ENCODE measurements around the gene KATNB1. TPM values are rescaled to one million over a fixed set of nuclear protein-coding genes. Genes with fewer than 3 reads are reported as not detected.

The KATNB1 gene
- total RNA-seq, 1 experiment from 2014 or later, result 17.7 TPM

DNA sequence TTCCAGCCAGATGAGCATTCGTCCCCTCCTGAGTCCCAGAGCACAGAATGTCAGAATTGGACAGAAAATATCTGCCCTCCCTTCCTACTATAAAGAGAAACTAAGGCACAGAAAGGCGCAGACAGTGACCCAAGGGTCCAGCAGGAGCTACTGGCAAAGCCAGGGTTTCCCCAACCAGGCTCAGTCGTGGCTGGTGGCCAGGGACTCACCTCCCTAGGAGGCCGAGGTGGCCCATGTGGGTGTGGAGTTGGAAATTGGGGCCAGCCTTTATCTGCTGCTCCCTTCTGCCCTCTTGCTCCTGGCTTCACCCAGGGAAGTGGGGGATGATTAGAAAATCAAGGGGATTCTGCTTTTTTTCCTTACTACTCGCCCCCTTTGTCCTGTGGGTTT lies 39.9 kb upstream of the KATNB1 start:
- Histone ChIP-seq H3K4me3 (no peak overlapping the region), H3K4me1 (replicated peaks) (no peaks in the 10 kb centered on the region), H3K36me3 (no peaks in the 10 kb centered on the region), H3K27me3 (replicated peaks) (peaks cover 3% of the 10 kb centered on the region; the same call in 1 of the 2 replicates), H3K9me3 (replicated peaks) (no peaks in the 10 kb centered on the region), H3K27ac (no peak overlapping the region)
- no peak for DNase-seq (ENCODE audit: low read depth in 1 of 2, low spot score in 2 of 2)

DNA sequence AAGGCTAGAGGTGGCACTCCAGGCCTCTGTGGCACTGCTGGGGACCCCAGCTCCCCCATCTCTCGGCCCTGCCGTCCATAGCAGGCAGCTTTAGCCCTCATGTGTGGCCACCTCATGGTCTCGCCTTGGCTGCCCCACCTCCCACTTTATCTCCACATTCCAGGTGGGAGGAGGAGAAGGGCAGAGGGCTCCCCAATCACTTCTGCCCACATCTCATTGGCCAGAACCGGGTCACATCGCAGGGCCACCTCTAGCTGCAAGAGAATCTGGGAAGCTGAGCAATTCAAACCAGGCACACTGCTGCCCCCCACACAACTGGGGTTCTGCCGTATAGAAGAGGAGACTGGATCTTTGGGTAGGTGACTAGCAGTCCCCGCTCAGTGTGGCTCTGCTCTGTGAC lies 39.3 kb upstream of the KATNB1 start:
- no peaks in the 10 kb centered on the region for H3K9me3 ChIP-seq (replicated peaks)
- H3K36me3 ChIP-seq, result no peaks in the 10 kb centered on the region
- peaks cover 3% of the 10 kb centered on the region; the same call in 1 of the 2 replicates for H3K27me3 ChIP-seq (replicated peaks)
- no peak for DNase-seq (ENCODE audit: low read depth in 1 of 2, low spot score in 2 of 2)
- no peak overlapping the region for H3K4me3 ChIP-seq
- H3K27ac ChIP-seq, result no peak overlapping the region
- no peaks in the 10 kb centered on the region for H3K4me1 ChIP-seq (replicated peaks)

DNA sequence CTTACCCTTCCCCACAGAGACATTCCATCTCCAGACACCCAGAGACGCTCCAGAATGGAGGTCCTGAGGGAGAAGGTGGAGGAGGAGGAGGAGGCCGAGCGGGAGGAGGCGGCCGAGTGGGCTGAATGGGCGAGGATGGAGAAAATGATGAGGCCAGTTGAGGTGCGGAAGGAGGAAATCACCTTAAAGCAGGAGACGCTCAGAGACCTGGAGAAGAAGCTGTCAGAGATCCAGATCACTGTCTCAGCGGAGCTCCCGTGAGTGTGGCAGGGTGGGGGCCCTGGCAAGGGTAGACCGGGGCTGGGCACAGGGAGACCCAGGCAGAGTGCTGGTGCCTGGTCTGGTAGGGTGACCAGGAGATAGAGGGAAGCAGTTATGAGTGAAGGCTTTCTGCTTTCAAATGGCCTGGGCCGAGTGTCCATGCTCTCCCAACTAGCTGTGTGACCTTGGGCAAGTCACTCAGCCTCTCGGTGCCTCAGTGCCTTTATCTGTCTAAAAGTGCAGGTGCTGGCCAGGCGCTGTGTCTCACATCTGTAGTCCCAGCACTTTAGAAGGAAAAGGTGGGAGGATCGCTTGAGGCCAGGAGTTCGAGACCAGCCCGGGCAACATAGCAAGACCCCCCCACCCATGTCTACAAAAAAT lies 37.6 kb upstream of the KATNB1 start:
- Histone ChIP-seq H3K9me3 (replicated peaks) (no peaks in the 10 kb centered on the region), H3K4me1 (replicated peaks) (no peaks in the 10 kb centered on the region), H3K36me3 (no peaks in the 10 kb centered on the region), H3K27ac (no peak overlapping the region), H3K4me3 (no peak overlapping the region), H3K27me3 (replicated peaks) (peaks cover 3% of the 10 kb centered on the region; the same call in 1 of the 2 replicates)
- no peak for DNase-seq (ENCODE audit: low read depth in 1 of 2, low spot score in 2 of 2)

DNA sequence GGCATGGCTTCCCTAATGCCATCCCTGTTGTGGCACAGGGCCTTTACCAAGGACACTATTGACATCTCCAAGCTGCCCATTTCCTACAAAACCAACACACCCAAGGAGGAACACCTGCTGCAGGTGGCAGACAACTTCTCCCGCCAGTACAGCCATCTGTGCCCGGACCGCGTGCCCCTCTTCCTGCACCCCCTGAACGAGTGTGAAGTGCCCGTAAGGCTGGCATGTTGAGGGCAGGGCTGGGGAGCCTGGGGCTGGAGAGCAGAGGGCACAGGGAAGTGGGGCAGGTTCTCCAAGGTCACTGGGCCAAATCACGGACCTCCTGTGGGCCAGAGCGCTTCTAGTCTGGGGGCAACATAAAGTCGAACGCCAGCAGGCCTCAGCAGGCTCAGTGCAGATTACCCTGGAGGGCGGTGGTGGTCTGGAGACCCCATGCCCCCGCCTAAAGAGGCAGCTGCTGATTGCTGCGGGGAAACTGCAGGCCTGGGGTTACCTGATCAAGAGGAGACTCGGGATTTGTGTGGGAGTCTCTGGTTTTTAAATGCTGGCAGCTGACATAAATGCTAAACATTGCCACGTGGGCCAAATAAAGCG lies 36.7 kb upstream of the KATNB1 start:
- H3K36me3 ChIP-seq, result no peaks in the 10 kb centered on the region
- H3K4me1 ChIP-seq (replicated peaks), result no peaks in the 10 kb centered on the region
- no peak overlapping the region for H3K4me3 ChIP-seq

DNA sequence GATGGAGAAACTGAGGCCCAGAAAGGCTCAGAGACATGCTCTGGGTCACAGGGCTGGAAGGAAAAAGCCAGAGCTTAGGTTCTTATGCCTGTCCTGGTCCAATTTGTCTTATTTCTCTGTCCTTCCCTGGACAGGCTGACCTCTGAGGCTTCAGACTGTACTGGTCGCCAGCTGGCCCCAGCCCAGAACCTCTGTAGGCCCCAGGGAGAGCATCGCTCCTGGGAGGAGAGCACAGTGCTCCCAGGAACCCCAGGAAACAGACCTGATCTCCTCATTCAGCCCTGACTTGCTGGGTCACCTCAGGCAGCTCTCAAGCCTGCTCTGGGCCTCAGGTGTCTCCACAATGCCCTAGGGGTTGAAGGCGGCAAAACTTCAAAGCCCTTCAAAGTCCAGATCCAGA lies 36.1 kb upstream of the KATNB1 start:
- H3K36me3 ChIP-seq, result no peaks in the 10 kb centered on the region
- DNase-seq (ENCODE audit: low read depth in 1 of 2, low spot score in 2 of 2), result no peak
- H3K27ac ChIP-seq, result no peak overlapping the region
- no peaks in the 10 kb centered on the region for H3K27me3 ChIP-seq (replicated peaks)
- no peaks in the 10 kb centered on the region for H3K4me1 ChIP-seq (replicated peaks)
- no peak overlapping the region for H3K4me3 ChIP-seq
- H3K9me3 ChIP-seq (replicated peaks), result no peaks in the 10 kb centered on the region

More for the DNA sequence above, 36.7 kb upstream of the KATNB1 start:
- H3K27me3 ChIP-seq (replicated peaks), result peaks cover 3% of the 10 kb centered on the region; the same call in 1 of the 2 replicates
- H3K9me3 ChIP-seq (replicated peaks), result no peaks in the 10 kb centered on the region
- H3K27ac ChIP-seq, result no peak overlapping the region
- no peak for DNase-seq (ENCODE audit: low read depth in 1 of 2, low spot score in 2 of 2)

DNA sequence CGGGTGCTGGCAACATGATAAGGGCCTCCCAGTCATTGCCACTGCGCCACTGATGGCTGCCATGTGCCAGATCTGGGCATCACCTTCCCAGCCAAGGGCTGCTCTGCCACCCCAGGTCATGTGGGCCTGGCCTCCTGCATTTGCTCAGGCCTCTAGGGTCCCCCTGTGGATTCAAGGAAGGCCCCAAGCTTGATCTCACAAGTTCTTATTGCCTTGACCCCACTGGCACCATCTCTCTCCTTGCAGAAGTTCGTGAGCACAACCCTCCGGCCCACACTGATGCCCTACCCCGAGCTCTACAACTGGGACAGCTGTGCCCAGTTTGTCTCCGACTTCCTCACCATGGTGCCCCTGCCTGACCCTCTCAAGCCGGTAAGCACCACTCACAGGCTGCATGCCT lies 35.7 kb upstream of the KATNB1 start:
- no peaks in the 10 kb centered on the region for H3K36me3 ChIP-seq
- no peaks in the 10 kb centered on the region for H3K9me3 ChIP-seq (replicated peaks)
- no peaks in the 10 kb centered on the region for H3K27me3 ChIP-seq (replicated peaks)
- H3K27ac ChIP-seq, result no peak overlapping the region
- no peak overlapping the region for H3K4me3 ChIP-seq
- DNase-seq (ENCODE audit: low read depth in 1 of 2, low spot score in 2 of 2), result no peak
- H3K4me1 ChIP-seq (replicated peaks), result no peaks in the 10 kb centered on the region

DNA sequence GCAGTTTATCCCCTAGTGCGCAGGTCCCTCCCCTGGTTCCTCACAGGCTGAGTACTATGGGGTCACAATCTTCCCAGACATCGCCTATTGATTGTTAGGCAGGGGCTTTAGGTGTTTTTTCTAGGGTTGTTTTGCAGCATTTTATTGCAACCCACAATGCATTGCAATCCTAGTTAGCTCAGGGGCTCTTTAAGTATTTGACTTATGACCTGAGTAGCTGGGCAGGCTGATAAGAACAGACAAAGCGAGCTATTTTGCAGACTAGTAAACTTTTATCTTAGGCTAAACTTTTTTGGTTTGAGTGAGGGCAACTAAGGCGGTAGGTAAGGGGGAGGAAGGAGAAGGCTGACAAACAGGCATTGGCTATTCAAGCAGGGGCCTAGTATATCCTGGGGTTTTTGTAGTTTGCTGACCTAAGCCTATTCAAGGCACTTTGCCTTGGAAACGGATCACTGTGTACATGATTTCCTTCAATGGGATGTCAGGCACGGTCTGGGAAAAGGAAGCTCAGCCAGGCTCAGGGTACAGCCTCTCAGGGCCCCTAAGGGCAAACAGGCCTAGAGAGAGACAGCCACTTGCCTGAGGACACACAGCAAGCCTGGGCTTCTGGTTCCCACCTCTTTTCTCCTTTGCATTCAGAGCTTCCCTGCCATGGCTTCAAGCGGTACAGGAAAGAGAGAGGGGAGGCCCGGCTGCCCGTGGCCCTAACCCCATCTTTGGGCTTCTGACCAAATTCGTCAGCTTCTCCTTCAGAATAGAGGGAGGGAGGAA lies 34.6 kb upstream of the KATNB1 start:
- Histone ChIP-seq H3K36me3 (no peaks in the 10 kb centered on the region), H3K27me3 (replicated peaks) (no peaks in the 10 kb centered on the region), H3K4me3 (no peak overlapping the region), H3K4me1 (replicated peaks) (no peaks in the 10 kb centered on the region), H3K9me3 (replicated peaks) (no peaks in the 10 kb centered on the region), H3K27ac (no peak overlapping the region)
- no peak for DNase-seq (ENCODE audit: low read depth in 1 of 2, low spot score in 2 of 2)

DNA sequence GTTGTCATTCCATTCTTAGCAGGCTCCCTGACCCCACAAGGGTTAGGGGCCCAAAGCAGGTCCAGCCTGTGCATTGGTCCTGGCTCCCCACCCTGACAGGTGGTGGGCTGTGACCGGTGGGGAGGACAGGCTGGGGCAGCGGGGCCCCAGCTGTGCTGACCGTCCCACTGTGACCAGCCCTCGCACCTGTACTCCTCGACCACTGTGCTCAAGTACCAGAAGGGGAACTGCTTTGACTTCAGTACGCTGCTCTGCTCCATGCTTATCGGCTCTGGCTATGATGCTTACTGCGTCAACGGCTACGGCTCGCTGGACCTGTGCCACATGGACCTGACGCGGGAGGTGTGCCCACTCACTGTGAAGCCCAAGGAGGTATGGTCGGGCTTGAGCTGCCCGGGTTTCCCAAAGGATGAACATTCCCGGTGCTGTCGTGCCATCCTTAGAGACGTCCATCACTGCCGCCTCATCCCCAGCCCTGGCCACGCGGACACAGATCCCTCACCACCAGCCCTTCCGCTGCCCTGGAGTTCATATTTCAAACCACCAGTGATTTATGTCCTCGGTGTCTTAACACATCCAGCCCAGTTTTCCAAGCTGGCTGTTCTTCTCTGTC lies 33.7 kb upstream of the KATNB1 start:
- H3K36me3 ChIP-seq, result no peaks in the 10 kb centered on the region
- H3K27ac ChIP-seq, result no peak overlapping the region
- DNase-seq (ENCODE audit: low read depth in 1 of 2, low spot score in 2 of 2), result no peak
- no peak overlapping the region for H3K4me3 ChIP-seq
- no peaks in the 10 kb centered on the region for H3K4me1 ChIP-seq (replicated peaks)
- no peaks in the 10 kb centered on the region for H3K9me3 ChIP-seq (replicated peaks)
- no peaks in the 10 kb centered on the region for H3K27me3 ChIP-seq (replicated peaks)

DNA sequence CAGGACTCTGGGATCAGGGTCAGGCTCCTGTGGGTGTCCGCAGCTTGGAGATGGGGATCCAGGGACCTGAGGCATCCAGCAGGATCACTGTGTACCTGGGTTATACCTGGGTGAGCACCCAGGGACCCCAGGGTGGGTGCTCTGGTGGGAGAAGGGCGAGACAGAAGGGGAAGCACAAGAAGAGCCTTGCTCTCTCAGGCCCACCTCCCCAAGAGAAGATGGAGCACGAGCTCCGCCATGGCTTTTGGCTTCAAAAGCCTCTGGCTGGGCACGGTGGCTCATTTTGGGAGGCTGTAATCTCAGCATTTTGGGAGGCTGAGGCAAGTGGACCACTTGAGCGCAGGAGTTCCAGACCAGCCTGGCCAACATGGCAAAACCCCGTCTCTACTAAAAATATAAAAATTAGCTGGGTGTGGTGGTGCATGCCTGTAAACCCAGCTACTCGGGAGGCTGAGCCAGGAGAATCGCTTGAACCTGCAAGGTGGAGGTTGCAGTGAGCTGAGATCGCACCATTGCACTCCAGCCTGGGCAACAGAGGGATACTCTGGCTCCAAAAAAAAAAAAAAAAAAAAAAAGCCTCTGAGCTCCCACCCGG lies 32.1 kb upstream of the KATNB1 start:
- Histone ChIP-seq H3K36me3 (no peaks in the 10 kb centered on the region), H3K4me1 (replicated peaks) (no peaks in the 10 kb centered on the region), H3K4me3 (no peak overlapping the region), H3K27ac (no peak overlapping the region), H3K9me3 (replicated peaks) (no peaks in the 10 kb centered on the region), H3K27me3 (replicated peaks) (no peaks in the 10 kb centered on the region)
- DNase-seq (ENCODE audit: low read depth in 1 of 2, low spot score in 2 of 2), result no peak

DNA sequence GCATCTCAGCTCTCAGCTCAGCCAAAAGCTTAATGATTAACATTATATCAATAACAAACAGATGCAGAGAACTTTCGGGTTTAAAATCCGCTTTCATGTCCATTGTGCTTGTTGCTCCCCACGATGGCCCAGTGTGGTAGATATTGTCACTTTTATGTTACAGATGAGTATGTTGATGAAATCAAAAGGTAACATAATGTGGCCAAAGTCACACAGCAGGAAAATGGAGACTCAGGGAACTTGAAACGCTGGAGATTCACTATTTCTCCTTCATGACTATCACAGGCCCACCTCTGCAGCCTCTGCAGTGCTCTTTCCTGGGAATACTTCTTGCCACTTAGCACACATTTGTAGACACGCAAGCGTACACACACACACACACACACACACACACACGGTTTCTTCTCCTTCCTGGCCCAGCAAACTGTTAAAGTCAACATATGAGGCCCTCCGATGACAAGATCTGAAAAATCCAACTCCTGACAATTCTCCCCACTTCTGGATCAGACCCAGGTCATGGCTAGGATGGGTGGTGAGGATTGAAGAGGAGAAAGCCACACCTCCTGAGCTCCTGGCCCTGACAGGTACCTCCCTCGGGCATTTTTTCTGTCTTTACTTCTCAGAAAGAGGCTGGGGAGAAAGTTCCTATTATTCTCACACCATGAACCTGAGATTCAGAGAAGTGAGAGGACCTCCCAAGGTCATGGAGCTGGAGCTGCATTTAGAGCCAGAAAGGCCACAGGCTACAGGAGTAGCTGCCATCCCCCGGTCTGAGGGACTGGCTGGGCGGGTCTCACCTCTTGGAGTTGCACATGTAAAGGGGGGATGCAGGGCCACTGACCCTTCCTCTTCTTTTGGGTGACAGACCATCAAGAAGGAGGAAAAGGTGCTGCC lies 31.3 kb upstream of the KATNB1 start:
- Histone ChIP-seq H3K4me1 (replicated peaks) (no peaks in the 10 kb centered on the region), H3K4me3 (no peak overlapping the region), H3K27ac (no peak overlapping the region), H3K9me3 (replicated peaks) (no peaks in the 10 kb centered on the region), H3K27me3 (replicated peaks) (no peaks in the 10 kb centered on the region), H3K36me3 (no peaks in the 10 kb centered on the region)
- no peak for DNase-seq (ENCODE audit: low read depth in 1 of 2, low spot score in 2 of 2)

DNA sequence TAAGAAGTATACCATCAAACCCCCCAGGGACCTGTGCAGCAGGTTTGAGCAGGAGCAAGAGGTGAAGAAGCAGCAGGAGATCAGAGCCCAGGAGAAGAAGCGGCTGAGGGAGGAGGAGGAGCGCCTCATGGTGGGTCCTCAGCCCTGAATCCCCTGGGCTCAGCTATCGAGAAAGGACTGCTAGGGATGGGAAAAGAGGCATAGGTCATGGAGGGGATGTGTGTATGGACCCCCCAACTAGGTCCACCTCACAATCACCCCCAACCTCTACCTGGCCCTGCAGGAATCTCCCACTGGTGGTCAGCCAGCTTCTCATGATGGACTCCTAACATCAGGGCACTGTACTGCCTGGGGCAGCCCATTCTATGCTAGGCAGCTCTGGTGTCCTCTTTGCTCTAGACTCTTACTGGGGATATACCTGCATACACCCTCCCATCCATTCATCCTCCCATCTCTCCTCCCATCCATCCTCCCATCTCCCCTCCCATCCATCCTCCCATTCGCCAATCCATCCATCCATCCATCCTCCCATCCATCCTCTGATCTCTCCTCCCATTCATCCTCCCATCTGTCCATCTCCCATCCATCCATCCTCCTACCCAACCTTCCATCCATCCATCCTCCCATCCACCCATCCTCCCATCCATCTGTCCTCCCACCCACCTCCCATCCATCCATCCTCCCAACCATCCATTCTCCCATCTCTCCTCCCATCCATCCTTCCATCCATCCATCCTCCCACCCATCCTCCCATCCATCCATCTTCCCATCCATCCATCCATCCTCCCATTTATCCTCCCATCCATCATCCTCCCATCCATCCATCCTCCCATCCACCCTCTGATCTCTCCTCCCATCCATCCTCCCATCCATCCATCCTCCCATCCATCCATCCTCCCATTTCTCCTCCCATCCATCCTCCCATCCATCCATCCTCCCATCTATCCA lies 30.4 kb upstream of the KATNB1 start:
- H3K27me3 ChIP-seq (replicated peaks), result peaks cover 1% of the 10 kb centered on the region; the same call in 1 of the 2 replicates
- no peak for DNase-seq (ENCODE audit: low read depth in 1 of 2, low spot score in 2 of 2)
- H3K27ac ChIP-seq, result no peak overlapping the region
- H3K9me3 ChIP-seq (replicated peaks), result no peaks in the 10 kb centered on the region
- no peaks in the 10 kb centered on the region for H3K4me1 ChIP-seq (replicated peaks)
- H3K4me3 ChIP-seq, result no peak overlapping the region
- no peaks in the 10 kb centered on the region for H3K36me3 ChIP-seq

DNA sequence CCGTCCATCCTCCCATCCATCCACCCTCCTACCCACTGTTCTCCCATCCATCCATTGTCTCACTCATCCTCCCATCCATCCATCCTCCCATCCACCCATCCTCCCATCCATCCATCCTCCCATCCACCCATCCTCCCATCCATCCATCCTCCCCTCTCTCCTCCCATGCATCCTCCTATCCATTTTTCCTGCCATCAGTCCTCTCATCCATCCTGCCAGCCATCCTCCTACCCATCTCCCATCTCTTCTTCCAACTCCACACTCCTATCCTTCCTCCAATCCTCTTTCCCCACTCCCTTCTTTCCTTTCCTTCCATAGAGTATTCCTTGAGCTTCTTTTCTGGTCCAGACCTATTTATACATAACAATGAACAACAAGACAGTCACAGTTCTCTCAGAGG lies 28.9 kb upstream of the KATNB1 start:
- DNase-seq (ENCODE audit: low read depth in 1 of 2, low spot score in 2 of 2), result no peak
- no peaks in the 10 kb centered on the region for H3K9me3 ChIP-seq (replicated peaks)
- H3K27me3 ChIP-seq (replicated peaks), result peaks cover 3% of the 10 kb centered on the region; the same call in 1 of the 2 replicates
- no peak overlapping the region for H3K4me3 ChIP-seq
- no peak overlapping the region for H3K27ac ChIP-seq
- no peaks in the 10 kb centered on the region for H3K4me1 ChIP-seq (replicated peaks)
- H3K36me3 ChIP-seq, result no peaks in the 10 kb centered on the region

Measured in SJSA1 (cell line).